Neural cell (in vitro differentiated cells): Measurements from ENCODE around the gene SURF4. TPM values are rescaled to one million over a fixed set of nuclear protein-coding genes. Genes with fewer than 3 reads are reported as not detected.

Experiments used
- H2AFZ ChIP-seq: fragments of 200-600, 300-800 bp; sonication (generic), shearing (Covaris generic); 2 replicates; pipeline ENCODE4 v1.6.0; 2014; ENCODE audit warnings: low read depth, mild to moderate bottlenecking, antibody characterized with exemption, low read length, moderate library complexity
- H3F3A ChIP-seq: fragments of 200-600 bp; shearing (Covaris generic); 2 replicates; pipeline ENCODE4 v1.6.1; 2016; ENCODE audit warnings: mild to moderate bottlenecking, moderate library complexity, mixed read lengths, antibody characterized with exemption, low read length; ENCODE audit not compliant: insufficient read depth, poor library complexity, severe bottlenecking
- H3K27ac ChIP-seq: fragments of 200-600, 300-800 bp; sonication (generic), shearing (Covaris generic); 2 replicates; pipeline ENCODE4 v1.5.1; 2014; ENCODE audit warnings: mild to moderate bottlenecking, low read length, moderate library complexity
- H3K27me3 ChIP-seq: fragments of 300-800, 200-600 bp; sonication (generic), shearing (Covaris generic); 2 replicates; pipeline ENCODE4 v1.6.0; 2014; ENCODE audit warnings: mild to moderate bottlenecking, low read depth, low read length, moderate library complexity; ENCODE audit not compliant: insufficient read depth
- H3K36me3 ChIP-seq: fragments of 300-800, 200-600 bp; sonication (generic), shearing (Covaris generic); 2 replicates; pipeline ENCODE4 v1.5.1; 2014; ENCODE audit warnings: mild to moderate bottlenecking, antibody characterized with exemption, low read length, moderate library complexity; ENCODE audit not compliant: insufficient read depth
- H3K4me2 ChIP-seq: fragments of 300-800, 200-600 bp; sonication (generic), shearing (Covaris generic); 2 replicates; pipeline ENCODE4 v1.6.0; 2014; ENCODE audit warnings: mild to moderate bottlenecking, low read length
- H3K4me3 ChIP-seq: fragments of 300-800, 200-600 bp; sonication (generic), shearing (Covaris generic); 2 replicates; pipeline ENCODE4 v1.5.1; 2014; ENCODE audit warnings: mild to moderate bottlenecking, low read length, moderate library complexity
- H3K79me2 ChIP-seq: fragments of 200-600 bp; shearing (Covaris generic); replicated peaks from 2 replicates; pipeline ENCODE4 v1.6.0; 2014; ENCODE audit warnings: mild to moderate bottlenecking, low read length, moderate library complexity; ENCODE audit not compliant: insufficient read depth
- H3K9ac ChIP-seq: fragments of 300-800, 200-600 bp; sonication (generic), shearing (Covaris generic); 2 replicates; pipeline ENCODE4 v1.6.1; 2016; ENCODE audit warnings: mild to moderate bottlenecking, low read length, mixed read lengths
- H3K9me2 ChIP-seq: fragments of 200-600 bp; shearing (Covaris generic); 2 replicates; pipeline ENCODE4 v1.6.1; 2016; ENCODE audit warnings: mild to moderate bottlenecking, low read length, mixed read lengths; ENCODE audit not compliant: insufficient read depth
- H3K9me3 ChIP-seq: fragments of 200-600, 300-800 bp; sonication (generic), shearing (Covaris generic); 2 replicates; pipeline ENCODE4 v1.6.1; 2016; ENCODE audit warnings: mild to moderate bottlenecking, mixed run types, low read length, moderate library complexity, mixed read lengths
- H4K20me1 ChIP-seq: fragments of 200-600 bp; shearing (Covaris generic); 2 replicates; pipeline ENCODE4 v1.6.1; 2016; ENCODE audit warnings: mild to moderate bottlenecking, mixed run types; ENCODE audit not compliant: insufficient read depth
- CTCF ChIP-seq: fragments of 450-650 bp; IDR thresholded peaks from 2 replicates; pipeline ENCODE4 v1.5.1; 2014; ENCODE audit warnings: antibody characterized with exemption, mild to moderate bottlenecking, moderate library complexity; ENCODE audit not compliant: poor library complexity, severe bottlenecking
- EP300 ChIP-seq: fragments of 450-650 bp; conservative IDR thresholded peaks from 2 replicates; pipeline ENCODE4 v1.6.1; 2014; ENCODE audit warnings: antibody characterized with exemption, mild to moderate bottlenecking, moderate library complexity; ENCODE audit not compliant: poor library complexity, severe bottlenecking
- EZH2 ChIP-seq: fragments of 200-600, 300-800 bp; shearing (Covaris generic), sonication (generic); IDR thresholded peaks from 2 replicates; pipeline ENCODE4 v1.6.1; 2014; ENCODE audit warnings: antibody characterized with exemption, low read length, borderline replicate concordance, mild to moderate bottlenecking; ENCODE audit not compliant: insufficient read depth, poor library complexity, severe bottlenecking
- MXI1 ChIP-seq: fragments of 450-650 bp; conservative IDR thresholded peaks from 2 replicates; pipeline ENCODE4 v1.6.1; 2014; ENCODE audit warnings: antibody characterized with exemption, mild to moderate bottlenecking; ENCODE audit not compliant: poor library complexity, severe bottlenecking
- POLR2AphosphoS5 ChIP-seq: IDR thresholded peaks from 2 replicates; pipeline ENCODE4 v1.6.1; 2012
- RAD21 ChIP-seq: fragments of 450-650 bp; conservative IDR thresholded peaks from 2 replicates; pipeline ENCODE4 v1.6.1; 2014; ENCODE audit warnings: antibody characterized with exemption, mild to moderate bottlenecking, moderate library complexity
- REST ChIP-seq: IDR thresholded peaks from 2 replicates; pipeline ENCODE4 v1.6.1; 2012; ENCODE audit warnings: borderline replicate concordance
- SMC3 ChIP-seq: fragments of 450-650 bp; conservative IDR thresholded peaks from 2 replicates; pipeline ENCODE4 v1.6.1; 2014; ENCODE audit warnings: antibody characterized with exemption, mild to moderate bottlenecking, moderate library complexity; ENCODE audit not compliant: poor library complexity
- TAF1 ChIP-seq: IDR thresholded peaks from 2 replicates; pipeline ENCODE4 v1.6.1; 2012; ENCODE audit warnings: low read depth
- polyA plus RNA-seq: library from polyadenylated mRNA; depleted of rRNA; stranded (reverse); fragments of >200 nt; gene quantifications from 2 replicates; pipeline ENCODE4 v1.2.3, GENCODE V29; 2014

The SURF4 gene
- polyA plus RNA-seq, 1 donor from 2014 or later, result 78.3 TPM

GRCh38 chr9:133415170-133415569 is 39.3 kb upstream of the SURF4 start:
- H3K27me3 ChIP-seq, result no peaks in the 10 kb centered on the region
- H3K4me3 ChIP-seq, result no peak overlapping the region
- no peaks in the 10 kb centered on the region for H3F3A ChIP-seq
- no peaks in the 10 kb centered on the region for H4K20me1 ChIP-seq
- H3K79me2 ChIP-seq, result peaks cover 18% of the 10 kb centered on the region
- H2AFZ ChIP-seq, result no peak overlapping the region
- H3K4me2 ChIP-seq, result no peak overlapping the region
- no peaks in the 10 kb centered on the region for H3K36me3 ChIP-seq
- no peaks in the 10 kb centered on the region for H3K9me3 ChIP-seq
- no peak overlapping the region for H3K27ac ChIP-seq
- no peak for TF ChIP-seq EP300
- TF ChIP-seq CTCF, result no peak
- no peak for TF ChIP-seq MXI1
- TF ChIP-seq TAF1, result no peak
- no peak for TF ChIP-seq EZH2
- no peak for TF ChIP-seq POLR2AphosphoS5
- no peak for TF ChIP-seq REST
- no peak for TF ChIP-seq SMC3
- TF ChIP-seq RAD21, result no peak
- H3K9me2 ChIP-seq, result no peaks in the 10 kb centered on the region
- no peak overlapping the region for H3K9ac ChIP-seq

DNA sequence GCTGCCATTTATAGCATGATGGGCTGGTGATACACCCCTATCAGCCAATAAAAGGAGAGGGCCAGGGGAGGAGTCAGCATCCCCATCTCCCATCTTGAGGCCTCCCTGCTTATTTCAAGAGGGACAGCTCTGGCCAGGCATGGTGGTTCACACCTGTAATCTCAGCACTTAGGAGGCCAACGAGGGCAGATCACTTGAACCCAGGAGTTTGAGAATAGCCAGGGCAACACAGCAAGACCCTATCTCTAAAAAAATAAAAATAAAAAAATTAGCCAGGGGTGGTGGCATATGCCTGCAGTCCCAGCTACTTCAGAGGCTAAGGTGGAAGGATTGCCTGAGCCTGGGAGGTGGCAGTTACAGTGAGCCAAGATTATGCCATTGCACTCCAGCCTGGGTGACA is 32.2 kb upstream of the SURF4 start:
- no peaks in the 10 kb centered on the region for H3K79me2 ChIP-seq

More for the DNA sequence above, 32.2 kb upstream of the SURF4 start:
- no peak overlapping the region for H3K27ac ChIP-seq
- no peaks in the 10 kb centered on the region for H3K36me3 ChIP-seq
- no peaks in the 10 kb centered on the region for H3K9me2 ChIP-seq
- no peak overlapping the region for H3K4me3 ChIP-seq
- no peak overlapping the region for H3K9ac ChIP-seq
- TF ChIP-seq EP300, result no peak
- H3K27me3 ChIP-seq, result no peaks in the 10 kb centered on the region
- no peak overlapping the region for H2AFZ ChIP-seq
- no peaks in the 10 kb centered on the region for H4K20me1 ChIP-seq
- H3K9me3 ChIP-seq, result no peaks in the 10 kb centered on the region
- no peaks in the 10 kb centered on the region for H3F3A ChIP-seq
- H3K4me2 ChIP-seq, result no peak overlapping the region
